ENCODE measurements around the gene VAT1.
"Not testable (repeated sequence)": the region's sequence is repeated elsewhere in the genome, so short reads cannot be mapped to it uniquely, and the experiment has no call there.

VAT1 gene

DNA sequence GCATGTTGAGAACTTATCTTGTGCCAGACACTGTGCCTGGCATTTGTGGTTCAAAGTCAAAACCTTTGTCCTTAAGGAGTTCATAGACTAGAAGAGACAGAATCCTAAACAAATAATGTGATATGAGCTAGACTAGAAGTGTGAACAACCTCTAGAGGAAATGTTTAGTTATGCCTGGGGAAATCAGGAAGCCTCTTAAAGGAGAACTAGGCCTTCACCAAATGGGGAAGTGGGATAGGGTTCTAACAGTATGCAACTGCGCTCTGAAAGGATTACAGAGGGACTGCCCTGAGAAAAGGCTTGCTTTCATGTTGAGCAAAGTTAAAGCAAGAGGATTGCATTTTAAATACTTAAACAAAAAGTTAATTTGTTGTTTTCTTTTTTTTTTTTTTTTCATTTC, 37.0 kb downstream of the VAT1 start:
- Histone ChIP-seq H3K36me3 (ENCODE audit: control insufficient read depth, insufficient read depth, low read length) (peaks cover 11% of the 10 kb centered on the region), H3K4me3 (replicated peaks; ENCODE audit: low read depth, low read length) (peak overlapping the region; percentile 15; the same call in 1 of the 2 replicates), H3K27me3 (replicated peaks; ENCODE audit: control insufficient read depth, insufficient read depth, low read length) (no peaks in the 10 kb centered on the region)
- TF ChIP-seq, protein P1, sequence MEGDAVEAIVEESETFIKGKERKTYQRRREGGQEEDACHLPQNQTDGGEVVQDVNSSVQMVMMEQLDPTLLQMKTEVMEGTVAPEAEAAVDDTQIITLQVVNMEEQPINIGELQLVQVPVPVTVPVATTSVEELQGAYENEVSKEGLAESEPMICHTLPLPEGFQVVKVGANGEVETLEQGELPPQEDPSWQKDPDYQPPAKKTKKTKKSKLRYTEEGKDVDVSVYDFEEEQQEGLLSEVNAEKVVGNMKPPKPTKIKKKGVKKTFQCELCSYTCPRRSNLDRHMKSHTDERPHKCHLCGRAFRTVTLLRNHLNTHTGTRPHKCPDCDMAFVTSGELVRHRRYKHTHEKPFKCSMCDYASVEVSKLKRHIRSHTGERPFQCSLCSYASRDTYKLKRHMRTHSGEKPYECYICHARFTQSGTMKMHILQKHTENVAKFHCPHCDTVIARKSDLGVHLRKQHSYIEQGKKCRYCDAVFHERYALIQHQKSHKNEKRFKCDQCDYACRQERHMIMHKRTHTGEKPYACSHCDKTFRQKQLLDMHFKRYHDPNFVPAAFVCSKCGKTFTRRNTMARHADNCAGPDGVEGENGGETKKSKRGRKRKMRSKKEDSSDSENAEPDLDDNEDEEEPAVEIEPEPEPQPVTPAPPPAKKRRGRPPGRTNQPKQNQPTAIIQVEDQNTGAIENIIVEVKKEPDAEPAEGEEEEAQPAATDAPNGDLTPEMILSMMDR (IDR thresholded peaks at IDR 0.05; ENCODE audit: insufficient read depth, low read length, poor library complexity, severe bottlenecking): no peak
- peak; percentile 25 for DNase-seq (ENCODE audit: extremely low read depth, insufficient read length)

DNA sequence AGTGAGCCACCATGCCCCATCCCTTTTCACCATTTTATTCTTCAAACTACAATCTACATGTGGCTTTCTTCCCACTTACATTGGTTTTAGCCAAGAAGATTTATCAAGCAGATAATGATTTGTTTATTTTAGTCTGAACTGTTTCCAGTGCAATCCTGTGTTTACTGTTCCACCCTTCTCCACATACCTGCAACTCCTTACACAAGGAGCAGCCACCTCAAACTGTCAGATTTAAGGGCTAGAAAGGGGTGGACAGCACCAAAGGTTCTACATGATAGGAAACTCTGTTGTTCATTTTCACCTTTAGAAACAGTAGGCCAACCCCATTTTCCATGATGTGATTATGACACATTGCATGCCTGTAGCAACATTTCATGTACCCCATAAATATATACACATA, 39.9 kb downstream of the VAT1 start:
- no peaks in the 10 kb centered on the region for H3K27me3 ChIP-seq (replicated peaks; ENCODE audit: control insufficient read depth, insufficient read depth, low read length)
- DNase-seq (ENCODE audit: extremely low read depth, insufficient read length): no peak
- peaks cover 2% of the 10 kb centered on the region for H3K36me3 ChIP-seq (ENCODE audit: control insufficient read depth, insufficient read depth, low read length)
- TF ChIP-seq, protein P1 (IDR thresholded peaks at IDR 0.05; ENCODE audit: insufficient read depth, low read length, poor library complexity, severe bottlenecking): no peak
- no peak overlapping the region for H3K4me3 ChIP-seq (replicated peaks; ENCODE audit: low read depth, low read length)

DNA sequence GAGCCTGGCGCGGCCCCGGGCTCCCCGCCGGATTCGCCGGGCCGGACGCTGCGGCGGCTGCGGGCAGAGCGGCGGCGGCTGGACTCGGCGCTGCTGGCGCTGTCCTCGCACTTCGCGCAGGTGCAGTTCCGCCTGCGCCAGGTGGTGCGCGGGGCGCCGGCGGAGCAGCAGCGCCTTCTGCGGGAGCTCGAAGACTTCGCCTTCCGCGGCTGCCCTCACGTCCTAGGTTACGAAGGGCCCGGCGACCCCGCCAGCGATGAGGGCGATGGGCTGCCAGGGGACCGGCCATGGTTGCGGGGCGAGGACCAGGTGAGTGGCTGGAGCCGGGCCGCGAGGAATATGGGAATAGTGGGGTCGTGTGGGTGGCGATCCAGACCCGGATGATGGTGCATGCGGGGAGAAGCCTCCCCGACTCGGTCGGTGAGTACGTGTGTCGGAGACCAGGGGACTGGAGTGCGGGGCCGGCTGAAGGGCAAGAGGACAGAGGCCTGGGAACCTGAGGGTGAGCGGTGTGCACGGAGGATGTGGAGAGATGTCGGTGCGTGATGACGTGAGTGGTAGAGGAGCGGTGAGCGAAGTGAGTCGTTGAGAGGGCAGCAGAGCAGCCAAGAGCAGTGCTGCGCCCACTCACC, 41.3 kb downstream of the VAT1 start:
- TF ChIP-seq, protein P1 (IDR thresholded peaks at IDR 0.05; ENCODE audit: insufficient read depth, low read length, poor library complexity, severe bottlenecking): peak; percentile 23
- Histone ChIP-seq H3K4me3 (replicated peaks; ENCODE audit: low read depth, low read length) (peak overlapping the region; percentile 94), H3K27me3 (replicated peaks; ENCODE audit: control insufficient read depth, insufficient read depth, low read length) (no peaks in the 10 kb centered on the region), H3K36me3 (ENCODE audit: control insufficient read depth, insufficient read depth, low read length) (no peaks in the 10 kb centered on the region)
- DNase-seq (ENCODE audit: extremely low read depth, insufficient read length): peak; percentile 83

DNA sequence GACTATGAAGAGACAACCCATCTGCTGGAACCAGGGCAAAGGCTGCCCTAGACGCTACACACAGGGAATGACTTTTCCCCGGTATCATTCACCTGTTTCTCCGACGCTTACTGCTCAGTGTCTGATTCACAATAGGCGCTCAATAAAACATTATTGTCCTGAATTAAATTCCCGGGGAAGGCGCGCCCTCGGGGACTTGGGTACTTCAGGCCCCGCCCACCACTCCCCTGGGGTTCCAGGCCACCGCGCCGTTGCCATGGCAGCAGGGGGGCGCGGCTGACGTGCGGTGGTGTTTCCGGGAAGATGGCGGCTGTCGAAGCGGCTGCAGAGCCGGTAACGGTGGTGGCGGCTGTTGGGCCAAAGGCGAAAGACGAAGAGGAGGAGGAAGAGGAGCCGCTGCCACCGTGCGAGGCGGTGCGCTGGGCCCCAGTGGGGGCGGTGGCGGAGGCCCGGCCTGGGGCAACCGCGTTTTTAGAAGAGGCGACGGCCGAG, 41.9 kb downstream of the VAT1 start, which contains the start of gene RUNDC1:
Gene RUNDC1, plus strand, starts transcription at position 292 of the 492 bp plus-strand sequence. Its CDS starts 12 bp downstream, at position 304.
- H3K36me3 ChIP-seq (ENCODE audit: control insufficient read depth, insufficient read depth, low read length): no peaks in the 10 kb centered on the region
- peak; percentile 91 for DNase-seq (ENCODE audit: extremely low read depth, insufficient read length)
- H3K27me3 ChIP-seq (replicated peaks; ENCODE audit: control insufficient read depth, insufficient read depth, low read length): no peaks in the 10 kb centered on the region
- TF ChIP-seq, protein P1 (IDR thresholded peaks at IDR 0.05; ENCODE audit: insufficient read depth, low read length, poor library complexity, severe bottlenecking): no peak
- H3K4me3 ChIP-seq (replicated peaks; ENCODE audit: low read depth, low read length): peak within 1 kb of the TSS; percentile 94

DNA sequence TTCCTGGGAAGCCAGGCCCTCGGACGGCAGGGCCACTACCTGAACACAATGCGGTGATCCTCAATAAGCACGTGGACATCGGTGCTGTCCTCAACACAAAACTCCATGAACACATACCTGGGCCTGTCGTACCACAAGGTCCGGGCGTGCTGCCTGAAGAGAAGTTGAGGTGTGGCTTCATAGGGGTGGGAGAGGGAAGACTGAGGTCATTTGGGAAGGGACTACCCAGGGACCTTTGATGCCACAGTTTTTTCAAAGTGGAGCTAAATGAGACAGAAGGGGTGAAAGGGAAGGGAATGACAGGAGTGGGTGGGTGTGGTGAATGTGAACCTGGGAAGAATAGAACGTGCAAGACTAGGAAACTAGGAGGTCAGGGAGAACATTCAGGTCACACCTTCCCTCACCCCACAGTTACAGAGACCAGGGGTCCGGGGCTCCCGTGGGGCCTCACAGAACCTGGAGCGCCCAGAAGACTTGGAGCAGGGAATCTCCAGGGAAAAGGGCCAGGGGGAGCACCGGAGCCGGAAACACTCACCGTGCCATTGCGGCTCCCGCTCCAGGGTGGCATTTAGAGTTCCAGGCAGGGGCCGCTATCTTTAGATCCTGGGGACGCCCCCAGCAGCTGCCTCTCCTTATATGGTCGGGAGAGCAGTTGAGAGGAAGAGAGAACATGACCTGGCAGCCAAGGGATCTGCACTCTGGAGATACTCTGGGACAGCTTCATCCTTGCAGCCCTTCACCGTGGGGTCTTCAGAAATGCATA, 42.5 kb downstream of the VAT1 start, which contains the start of gene PTGES3L:
Gene PTGES3L, minus strand, starts transcription at position 570 of the 763 bp plus-strand sequence. Its CDS starts 27 bp downstream, at position 543.
- DNase-seq (ENCODE audit: extremely low read depth, insufficient read length): no peak
- Histone ChIP-seq H3K4me3 (replicated peaks; ENCODE audit: low read depth, low read length) (peak within 1 kb of the TSS; percentile 94), H3K36me3 (ENCODE audit: control insufficient read depth, insufficient read depth, low read length) (no peaks in the 10 kb centered on the region), H3K27me3 (replicated peaks; ENCODE audit: control insufficient read depth, insufficient read depth, low read length) (no peaks in the 10 kb centered on the region)
- TF ChIP-seq, protein P1 (IDR thresholded peaks at IDR 0.05; ENCODE audit: insufficient read depth, low read length, poor library complexity, severe bottlenecking): no peak

DNA sequence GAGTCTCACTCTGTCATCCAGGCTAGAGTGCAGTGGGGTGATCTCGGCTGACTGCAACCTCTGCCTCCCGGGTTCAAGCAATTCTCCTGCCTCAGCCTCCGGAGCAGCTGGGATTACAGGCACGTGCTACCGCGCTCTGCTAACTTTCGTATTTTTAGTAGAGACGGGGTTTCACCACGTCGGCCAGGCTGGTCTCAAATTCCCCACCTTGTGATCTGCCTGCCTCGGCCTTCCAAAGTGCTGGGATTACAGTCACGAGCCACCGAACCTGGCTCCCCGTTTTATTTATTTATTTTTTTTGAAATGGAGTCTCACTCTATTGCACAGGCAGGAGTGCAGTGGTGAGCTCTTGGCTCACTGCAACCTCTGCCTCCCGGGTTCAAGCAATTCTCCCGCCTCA, 46.5 kb downstream of the VAT1 start:
- not testable (repeated sequence) for H3K4me3 ChIP-seq (replicated peaks; ENCODE audit: low read depth, low read length); DNase-seq (ENCODE audit: extremely low read depth, insufficient read length); H3K27me3 ChIP-seq (replicated peaks; ENCODE audit: control insufficient read depth, insufficient read depth, low read length); H3K36me3 ChIP-seq (ENCODE audit: control insufficient read depth, insufficient read depth, low read length)
